ENCODE measurements around the gene SECTM1.

The SECTM1 gene

DNA sequence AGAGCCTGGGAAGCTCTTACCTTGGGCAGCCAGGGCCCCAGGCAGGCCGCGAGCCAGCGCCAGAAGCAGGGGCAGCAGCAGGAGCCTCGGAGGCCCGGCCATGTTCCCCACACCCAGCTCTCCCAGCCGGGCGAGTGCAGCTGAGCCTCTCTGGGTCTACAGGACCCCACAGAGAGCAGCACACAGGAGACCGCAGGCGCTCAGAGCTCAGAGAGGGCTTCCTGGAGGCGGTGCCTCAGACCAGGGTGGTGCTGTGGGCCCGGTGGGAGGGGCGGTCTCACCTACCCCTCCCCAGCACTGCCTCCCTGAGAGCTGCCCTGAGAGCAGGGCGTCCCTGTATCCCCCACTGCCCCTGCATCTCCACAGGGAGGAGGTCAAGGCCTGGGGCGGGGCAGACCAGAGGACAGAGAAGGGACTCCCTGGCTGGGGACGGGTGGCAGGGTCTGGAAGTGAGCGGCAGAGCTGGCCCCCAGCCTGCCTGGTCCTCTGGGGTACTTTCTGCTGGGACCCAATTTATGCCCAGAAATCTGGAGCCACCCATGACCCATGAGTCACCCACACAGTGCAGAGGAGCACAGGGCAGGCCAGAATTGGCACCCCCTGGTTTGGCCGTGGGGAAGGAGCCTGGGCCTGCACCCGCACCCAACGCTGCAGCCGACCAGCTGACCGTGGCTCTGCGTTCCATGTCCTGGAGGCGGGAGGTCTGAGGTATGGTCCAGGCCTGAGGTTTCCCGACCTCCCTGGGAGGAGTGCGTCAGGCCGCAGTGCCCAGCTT, 16.0 kb downstream of the SECTM1 start, which contains the start of gene CD7:
Gene CD7 (minus strand): TSS at position 215 of the 775 bp plus-strand sequence. CDS start 113 bp downstream, at position 102.
- FAIRE-seq: no peak

DNA sequence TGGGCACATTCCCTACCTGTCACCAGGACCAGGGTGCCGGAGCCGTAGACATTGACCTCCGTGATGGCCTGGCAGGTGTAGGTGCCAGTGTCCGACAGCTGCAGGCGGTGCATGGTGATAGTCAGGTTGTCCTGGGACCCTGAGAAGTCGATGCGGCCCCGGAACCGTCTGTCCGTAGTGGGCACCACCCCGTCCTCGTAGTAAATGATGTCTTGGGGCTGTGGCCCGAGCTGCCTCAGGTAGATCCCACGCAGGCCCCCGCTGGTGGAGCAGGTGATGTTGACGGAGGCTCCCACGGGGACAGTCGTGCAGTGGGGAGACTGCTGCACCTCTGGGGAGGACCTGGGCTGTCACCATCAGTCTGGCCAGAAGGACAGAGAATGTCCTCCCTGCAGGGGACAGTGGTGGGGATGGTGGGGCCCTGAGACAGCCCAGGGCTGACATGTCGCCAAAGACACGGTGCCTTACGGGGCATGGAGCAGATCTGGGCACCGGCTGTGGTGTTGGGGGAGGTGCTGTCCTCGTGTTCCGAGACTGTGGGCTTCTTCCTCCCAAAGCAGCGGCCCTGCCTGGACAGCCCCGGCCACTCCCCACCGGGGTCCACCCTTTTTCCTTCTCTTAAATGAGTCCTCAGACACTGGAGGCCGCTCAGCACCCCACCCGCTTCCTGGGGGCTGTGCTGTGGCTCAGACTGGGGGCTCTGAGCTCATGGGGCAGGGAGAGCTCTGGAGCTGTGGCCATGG, 16.7 kb downstream of the SECTM1 start:
- no peak for FAIRE-seq

More for the DNA sequence above, 16.0 kb downstream of the SECTM1 start, which contains the start of gene CD7:
- no peak for DNase-seq (ENCODE audit: insufficient read length, low spot score)

DNA sequence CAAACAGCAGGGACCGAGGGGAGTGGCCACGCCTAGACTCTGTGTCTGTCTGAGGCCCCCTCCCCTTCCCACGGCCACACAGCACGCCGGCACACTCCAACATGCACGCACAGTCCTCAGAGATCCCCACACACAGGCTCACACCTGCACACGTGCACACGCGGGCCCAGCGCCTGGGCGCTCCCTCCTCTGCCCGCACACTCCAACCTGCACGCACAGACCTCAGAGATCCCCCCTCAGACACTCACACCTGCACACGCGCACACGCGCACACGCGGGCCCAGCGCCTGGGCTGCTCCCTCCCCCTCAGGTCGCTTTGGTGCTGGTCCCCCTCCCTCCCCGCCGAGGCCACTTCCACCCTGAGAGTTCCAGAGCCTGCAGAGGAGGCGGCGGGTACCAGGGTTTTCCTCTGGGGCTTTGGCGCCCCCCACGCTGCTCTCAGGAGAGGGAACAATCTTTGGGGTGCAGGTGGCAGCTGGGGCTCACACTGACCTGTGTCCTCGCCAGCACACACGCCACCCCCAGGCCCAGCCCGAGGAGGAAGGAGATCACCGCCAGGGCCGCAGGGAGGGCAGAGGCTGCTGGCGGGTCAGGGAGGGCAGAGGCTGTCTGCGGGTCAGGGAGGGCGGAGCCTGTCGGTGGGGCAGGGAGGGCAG, 17.7 kb downstream of the SECTM1 start:
- FAIRE-seq (no peak), DNase-seq (ENCODE audit: insufficient read length, low spot score) (no peak)

More for the DNA sequence above, 16.7 kb downstream of the SECTM1 start:
- no peak for DNase-seq (ENCODE audit: insufficient read length, low spot score)

DNA sequence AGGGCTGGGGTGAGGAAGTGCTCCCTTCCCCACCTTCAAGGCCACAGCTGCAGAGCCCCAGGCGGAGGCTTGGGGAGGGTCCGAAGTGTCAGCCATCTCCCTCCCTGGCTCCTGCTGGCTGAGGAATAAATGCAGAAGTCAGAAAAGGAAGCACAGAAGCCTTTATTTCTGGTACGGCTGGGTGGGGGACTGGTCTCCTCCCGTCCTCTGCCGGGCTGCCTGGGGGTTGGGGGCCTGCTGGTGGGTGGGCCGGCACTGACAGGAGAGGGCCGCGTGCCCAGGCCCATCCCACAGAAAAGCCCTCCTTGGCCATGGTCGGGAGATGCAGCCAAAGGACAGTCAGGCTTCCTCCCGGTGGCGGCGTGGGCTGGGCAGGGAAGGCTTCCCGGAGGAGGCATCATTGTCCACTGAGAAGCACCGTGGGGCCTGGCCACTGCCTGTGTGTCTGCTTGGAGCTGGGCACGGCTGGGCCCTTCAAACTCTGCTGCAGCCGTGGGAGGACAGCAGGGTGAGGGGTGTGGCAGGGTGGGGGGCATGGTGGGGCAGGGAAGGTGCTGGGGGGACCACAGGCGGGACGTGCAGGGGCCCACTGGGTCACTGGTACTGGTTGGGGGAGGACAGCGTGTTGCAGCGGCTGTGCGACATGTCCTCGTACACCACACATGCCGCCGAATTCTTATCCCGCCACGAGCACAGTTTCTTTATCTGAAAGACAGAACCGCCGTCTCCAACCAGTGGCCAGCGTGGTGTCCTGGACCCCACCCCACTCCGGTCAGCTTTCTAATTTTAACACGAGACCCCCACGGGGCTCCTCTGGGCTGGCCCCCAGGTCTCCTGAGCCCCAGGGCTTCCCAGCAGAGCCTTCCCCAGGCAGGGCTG, 18.6 kb downstream of the SECTM1 start:
- DNase-seq (ENCODE audit: insufficient read length, low spot score): no peak
- no peak for FAIRE-seq

DNA sequence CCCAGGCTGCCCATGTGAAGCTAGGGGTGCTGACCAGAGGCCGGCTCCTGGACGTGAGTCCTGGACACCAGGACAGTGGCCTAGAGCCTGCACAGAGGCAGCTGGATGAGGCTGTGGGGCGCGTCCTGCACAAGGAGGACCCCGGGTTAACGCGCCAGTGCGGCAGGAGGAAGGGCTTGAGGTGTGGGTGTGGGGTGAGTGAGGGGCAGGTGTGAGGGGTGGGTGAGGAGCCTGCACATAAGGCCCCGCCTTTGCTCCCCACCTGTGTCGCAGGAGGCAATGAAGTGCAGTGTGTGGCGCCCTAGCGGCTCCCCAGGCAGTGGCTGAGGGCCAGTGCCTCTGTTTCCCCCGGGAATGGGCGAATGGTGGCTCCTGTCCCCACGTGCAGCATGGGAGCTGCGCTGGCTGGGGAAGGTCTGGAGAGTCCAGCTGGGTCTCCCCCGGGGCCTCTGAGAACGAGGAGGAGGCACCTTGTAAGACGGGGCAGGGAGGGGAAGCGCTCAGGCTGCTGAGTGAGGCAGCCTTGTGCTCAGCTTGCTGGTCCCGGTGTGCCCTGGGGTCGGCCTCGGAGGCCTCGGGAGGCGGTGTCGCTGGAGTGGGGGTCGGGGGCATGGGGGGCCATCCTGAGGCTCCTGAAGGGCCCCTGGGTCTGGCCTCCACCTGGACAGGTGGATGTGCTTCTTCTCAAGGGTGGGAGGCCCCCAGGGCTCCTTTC, 19.4 kb downstream of the SECTM1 start:
- FAIRE-seq (no peak), DNase-seq (ENCODE audit: insufficient read length, low spot score) (no peak)

DNA sequence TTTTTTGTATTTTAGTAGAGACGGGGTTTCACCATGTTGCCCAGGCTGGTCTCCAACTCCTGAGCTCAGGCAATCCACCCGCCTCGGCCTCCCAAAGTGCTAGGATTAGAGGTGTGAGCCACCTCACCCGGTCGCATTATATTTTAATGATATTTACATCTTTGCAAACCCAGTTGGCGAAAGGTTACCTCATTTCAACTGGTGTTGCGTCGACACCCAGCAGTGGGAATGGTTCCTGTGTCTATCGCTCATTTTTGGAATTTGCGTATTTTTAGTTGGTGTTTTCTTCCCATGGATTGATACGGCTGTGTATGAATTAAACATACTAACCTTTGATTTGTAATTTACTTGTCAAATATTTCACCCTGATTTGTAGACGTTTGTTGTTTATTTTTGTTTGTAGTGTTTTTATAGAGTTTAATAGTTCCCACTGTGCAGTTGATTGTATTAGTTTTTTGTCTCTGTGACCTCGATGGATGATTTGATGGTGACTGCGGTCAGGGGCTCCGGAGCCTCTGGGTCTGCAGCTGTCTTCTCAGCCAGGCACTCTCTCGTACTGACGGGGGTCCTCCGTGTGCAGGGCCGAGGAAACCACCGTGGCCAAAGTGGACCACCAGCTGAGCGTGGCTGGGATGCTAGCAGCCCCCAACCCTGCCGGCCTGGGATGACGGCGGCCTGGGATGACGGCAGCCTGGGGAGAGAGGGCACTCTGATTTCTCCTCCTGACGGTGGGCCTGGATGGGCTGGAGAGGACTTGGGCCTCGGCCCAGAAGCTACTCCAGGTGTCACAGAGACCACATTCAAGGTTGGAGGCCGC, 20.2 kb downstream of the SECTM1 start:
- DNase-seq (ENCODE audit: insufficient read length, low spot score) (no peak), FAIRE-seq (no peak)

DNA sequence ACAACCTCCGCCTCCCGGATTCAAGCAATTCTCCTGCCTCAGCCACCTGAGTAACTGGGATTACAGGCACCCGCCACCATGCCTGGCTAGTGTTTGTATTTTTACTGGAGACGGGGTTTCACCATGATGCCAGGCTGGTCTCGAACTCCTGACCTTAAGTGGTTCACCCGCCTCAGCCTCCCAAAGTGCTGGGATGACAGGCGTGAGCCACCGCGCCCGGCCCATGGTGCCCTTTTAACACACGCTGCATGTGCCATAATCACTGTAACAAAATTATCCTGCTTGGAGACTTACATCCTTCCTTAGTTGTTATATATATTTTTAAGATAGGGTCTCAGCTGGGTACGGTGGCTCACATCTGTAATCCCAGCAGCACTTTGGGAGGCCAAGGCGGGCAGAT, 21.6 kb downstream of the SECTM1 start:
- DNase-seq (ENCODE audit: insufficient read length, low spot score) (no peak), FAIRE-seq (no peak)

DNA sequence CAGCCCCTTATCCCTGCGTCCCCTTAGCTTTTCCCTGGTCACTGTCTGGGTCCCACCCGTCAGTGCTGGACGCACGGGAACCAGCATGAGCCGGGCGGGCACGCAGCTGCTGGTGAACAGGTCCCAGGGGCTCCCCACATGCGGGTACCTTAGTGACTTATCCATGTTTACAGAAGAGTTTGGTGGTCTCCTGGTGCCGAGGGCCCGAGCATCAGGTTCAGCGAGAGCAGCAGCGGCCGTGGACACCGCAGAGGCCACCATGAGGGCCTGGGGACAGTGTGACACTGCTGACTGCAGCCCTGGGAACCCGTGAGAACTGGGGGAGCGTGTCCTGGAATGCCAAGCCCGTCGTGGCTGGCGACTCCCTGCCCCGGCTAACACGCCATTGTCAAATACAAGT, 22.7 kb downstream of the SECTM1 start:
- FAIRE-seq: no peak

DNA sequence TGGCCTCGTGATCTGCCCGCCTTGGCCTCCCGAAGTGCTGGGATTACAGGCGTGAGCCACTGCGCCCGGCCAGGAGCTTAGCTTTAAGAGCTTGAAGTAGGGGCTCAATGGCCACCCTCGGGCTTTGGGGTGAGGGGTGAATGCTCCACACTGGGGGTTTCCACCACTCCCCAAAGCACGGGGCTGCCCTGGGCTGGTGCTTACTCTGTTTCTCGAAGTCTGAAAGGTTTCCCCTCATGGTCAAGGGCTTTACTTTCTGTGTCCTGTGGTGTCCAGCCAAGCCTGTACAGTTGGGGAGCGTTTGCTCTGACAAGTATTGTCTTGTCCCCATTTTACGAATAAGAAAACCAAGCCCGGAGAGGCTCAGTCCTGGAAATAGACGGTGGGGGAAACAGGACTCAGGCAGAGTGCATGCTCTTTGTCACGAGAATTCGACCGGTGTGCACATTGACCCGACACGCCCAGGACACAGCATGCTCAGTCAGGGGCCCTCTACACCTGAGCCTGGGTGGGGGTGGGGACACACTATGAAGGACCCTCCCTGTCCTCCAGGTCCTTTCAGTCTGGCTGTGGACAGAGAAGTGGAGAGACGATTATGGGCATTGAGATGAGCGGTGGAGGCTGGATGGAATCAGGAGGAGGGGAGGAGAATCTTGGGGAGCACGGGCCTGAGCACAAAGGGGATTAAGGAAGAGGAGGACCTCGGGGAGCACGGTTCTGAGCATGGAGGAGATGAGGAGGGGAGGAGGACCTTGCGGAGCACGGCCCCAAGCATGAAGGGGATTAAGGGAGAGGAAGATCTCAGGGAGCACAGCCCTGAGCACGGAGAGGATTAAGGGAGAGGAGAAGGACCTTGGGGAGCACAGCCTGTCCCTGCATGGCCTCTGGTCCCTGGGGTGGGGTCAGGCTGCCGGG, 23.7 kb downstream of the SECTM1 start:
- DNase-seq (ENCODE audit: insufficient read length, low spot score): no peak
- FAIRE-seq: no peak

More for the DNA sequence above, 22.7 kb downstream of the SECTM1 start:
- DNase-seq (ENCODE audit: insufficient read length, low spot score): no peak

DNA sequence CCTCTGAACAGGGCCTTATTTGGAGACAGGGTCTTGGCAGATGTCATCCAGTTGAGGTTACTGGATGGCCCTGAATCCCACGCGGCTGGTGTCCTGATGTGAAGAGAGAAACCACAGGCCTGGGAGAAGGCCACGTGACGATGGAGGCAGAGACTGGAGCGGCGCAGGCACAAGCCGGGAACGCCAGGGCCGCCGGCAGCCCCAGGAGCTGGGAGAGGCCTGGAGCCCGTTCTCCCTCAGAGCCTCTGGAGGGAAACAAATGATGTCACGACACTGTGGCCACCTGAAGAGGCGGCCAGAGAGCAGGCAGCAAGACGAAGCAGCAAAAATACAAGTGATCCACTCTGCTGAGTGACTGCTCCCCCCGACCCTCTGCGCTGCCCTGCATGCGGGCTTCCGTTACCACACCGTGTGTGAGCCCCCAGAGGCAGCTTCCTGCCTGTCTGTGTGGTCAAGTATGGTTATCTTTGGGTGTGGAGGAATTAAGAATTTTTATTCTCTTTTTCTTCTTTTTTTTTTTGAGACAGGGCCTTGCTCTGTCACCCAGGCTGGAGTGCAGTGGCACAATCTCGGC, 27.8 kb downstream of the SECTM1 start:
- FAIRE-seq (no peak), DNase-seq (ENCODE audit: insufficient read length, low spot score) (no peak)

DNA sequence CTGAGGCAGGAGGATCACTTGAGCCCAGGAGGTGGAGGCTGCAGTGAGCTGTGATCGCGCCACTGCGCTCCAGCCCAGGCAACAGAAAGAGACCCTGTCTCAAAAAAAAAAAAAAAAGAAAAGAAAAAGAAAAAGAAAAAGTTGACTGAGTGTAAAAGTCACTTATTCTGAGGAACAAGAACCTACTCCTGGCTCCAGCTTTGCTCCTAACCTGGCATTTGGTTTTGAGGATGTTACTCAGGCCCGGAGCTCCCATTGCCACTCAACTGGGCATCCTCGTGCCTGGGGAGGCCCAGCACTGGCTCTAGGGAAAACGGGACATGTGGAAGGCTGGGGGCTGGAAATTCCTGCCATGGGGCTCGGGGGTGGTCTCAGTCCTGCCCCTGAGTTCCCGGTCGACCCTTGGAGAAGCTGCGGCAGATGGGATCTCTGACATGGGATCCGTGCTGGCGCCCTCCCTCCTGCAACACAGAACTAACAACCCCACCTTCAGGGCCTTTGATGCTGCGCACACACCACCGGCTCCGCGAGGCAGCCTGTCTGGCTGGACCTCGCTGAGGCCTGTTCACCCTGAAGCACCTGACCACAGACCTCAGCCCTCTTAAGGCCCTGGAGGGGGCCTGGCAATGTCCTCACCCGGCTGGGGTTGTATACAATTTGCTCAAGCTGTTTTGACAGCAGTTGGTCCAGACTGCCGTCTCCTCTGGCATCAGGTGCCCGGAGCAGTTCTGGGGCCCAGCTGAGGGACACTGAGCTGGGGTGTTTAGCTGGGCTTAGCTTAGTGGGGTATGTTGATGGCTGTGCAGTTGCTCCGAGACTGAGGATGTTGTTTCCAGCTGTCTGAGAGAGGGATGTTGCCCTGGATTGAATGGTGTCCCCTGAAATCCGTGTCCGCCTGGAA, 28.5 kb downstream of the SECTM1 start:
- FAIRE-seq: no peak
- DNase-seq (ENCODE audit: insufficient read length, low spot score): no peak

DNA sequence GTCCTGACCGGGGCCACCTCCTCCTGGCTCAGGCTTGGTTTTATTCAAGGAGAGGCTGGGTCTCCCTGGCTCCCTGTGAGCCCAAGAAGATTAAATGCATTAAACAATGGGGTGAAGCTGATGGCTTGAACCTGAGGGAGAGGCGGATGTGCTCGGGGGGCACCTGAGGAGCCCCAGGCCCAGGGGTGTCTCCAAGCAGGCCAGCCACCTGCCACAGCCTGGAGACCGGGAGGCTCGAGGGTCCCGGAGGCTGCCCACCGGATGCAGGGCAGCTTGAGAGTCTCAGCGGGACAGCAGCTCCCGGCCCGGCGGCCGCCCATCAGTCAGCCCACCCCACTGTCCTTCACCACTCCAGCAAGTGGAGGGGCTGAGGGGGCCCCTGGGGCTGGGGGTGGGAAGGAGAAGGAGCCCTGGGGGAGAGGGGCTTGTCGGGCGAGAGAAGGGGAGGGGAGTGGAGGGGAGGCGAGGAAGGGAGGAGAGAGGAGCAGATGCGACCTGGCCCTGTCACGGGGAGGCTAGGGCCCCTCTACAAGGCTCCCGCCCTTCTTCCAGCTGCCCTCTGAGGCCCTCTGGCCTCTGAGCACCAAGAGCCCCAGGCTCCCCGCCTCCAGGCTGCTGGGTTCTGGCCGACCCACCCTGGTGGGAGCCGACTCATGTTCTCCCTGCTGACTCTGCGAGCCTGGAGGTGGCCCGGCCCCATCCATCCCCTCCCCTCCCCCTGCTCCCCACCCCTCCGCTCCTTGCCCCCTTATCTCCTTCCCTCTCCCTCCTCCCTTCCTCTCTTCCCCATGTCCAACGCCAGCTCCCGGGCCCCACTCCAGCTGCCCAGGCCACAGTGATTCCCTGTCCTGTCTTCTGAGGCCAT, 29.4 kb downstream of the SECTM1 start:
- no peak for FAIRE-seq
- no peak for DNase-seq (ENCODE audit: insufficient read length, low spot score)

DNA sequence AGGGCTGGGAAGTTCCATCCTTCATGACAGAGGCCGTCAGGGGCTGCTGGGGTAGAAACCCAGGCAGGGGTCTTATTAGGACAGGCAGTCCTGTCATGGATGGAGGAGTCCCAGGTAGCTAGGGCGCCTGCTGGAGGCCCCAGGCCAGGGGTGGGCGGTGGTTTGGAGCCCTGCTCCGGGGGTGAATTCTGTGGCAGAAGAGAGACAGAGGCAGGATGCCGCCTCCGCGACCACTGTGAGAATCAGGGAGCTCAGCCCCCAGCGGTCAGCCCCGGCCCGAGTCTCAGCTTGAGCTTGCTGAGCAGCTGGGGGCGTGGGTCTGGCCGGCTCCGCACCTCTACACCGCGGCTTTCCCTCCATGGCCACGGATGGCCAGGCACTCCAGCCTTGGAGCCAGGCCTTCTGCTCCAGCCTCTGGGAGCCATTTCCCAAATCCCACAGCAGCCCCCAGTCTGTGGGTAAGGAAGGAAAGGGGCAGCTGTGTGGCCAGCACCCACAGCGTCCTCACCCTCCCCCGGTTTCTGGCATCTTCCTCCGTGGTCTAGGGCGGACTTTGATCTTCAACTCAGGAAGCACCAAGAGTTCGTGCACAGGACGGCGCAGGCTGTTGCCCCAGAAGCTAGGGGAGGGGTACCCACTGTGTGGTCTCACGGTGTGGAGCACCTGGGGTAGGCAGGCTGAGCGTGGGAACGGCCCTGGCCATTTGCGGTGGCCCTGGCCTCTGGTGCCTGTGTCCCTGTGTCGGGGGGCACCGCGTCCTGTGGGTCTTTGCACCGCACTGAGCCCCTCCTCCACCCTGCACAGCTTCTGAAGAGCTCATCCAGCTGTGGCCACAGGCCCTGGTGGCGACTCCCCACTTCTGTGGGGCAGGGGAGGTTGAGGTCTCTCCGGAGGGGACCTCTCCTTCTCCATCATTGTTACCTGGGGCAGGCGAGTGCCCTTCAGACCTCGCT, 30.3 kb downstream of the SECTM1 start:
- FAIRE-seq: no peak

DNA sequence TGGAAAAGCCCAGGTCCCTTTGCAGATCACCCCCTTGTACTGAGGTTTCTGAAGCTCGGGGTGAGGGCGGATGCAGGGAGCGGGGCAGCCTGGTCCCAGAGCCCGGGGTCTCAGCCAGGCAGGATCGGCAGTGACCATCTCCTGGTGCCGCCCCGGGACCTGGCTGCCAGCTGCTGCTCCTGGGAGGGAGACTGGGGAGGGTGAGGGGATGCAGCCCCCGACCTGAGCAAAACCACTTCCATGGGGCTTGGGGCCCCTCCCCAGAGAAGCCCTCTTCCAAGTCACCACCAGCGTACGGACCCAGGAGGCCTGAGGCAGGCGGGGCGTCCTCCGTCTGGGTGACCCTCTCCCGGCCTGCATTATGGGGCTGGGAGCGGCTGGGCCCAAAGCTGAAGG, 31.0 kb downstream of the SECTM1 start:
- DNase-seq (ENCODE audit: insufficient read length, low spot score): no peak
- FAIRE-seq: no peak

More for the DNA sequence above, 30.3 kb downstream of the SECTM1 start:
- no peak for DNase-seq (ENCODE audit: insufficient read length, low spot score)
